WTC11 (cell line): ENCODE measurements around the gene FYCO1. TPM values are rescaled to one million over a fixed set of nuclear protein-coding genes. Genes with fewer than 3 reads are reported as not detected.

Experiments used
- ATAC-seq: fragments of 200-7000 bp; cut with Tn5 transposase; 2 replicates; pipeline ENCODE4 v1.10.0; 2021; ENCODE audit warnings: mild to moderate bottlenecking, moderate library complexity
- CTCF ChIA-PET: fragments of 300-600 bp; sonication (Branson Sonifier 250); formaldehyde crosslinking; loops from one replicate; lab custom pipeline; 2021; ENCODE audit warnings: antibody characterized with exemption; lab: Charles Lee
- POLR2A ChIA-PET: fragments of 350-600 bp; sonication (Branson Sonifier 250); formaldehyde crosslinking; loops from one replicate; lab custom pipeline; 2021; ENCODE audit warnings: antibody characterized with exemption; lab: Charles Lee
- DNase-seq: peaks from one replicate; pipeline ENCODE4 v3.0.0; 2021; ENCODE audit warnings: low spot score
- H3K27ac Mint-ChIP-seq: 2 replicates; pipeline ENCODE4 v1.8.0; 2021; ENCODE audit warnings: mixed read lengths
- H3K27me3 Mint-ChIP-seq: 2 replicates; pipeline ENCODE4 v1.8.0; 2021; ENCODE audit warnings: low read depth, mild to moderate bottlenecking, moderate library complexity, mixed read lengths
- H3K36me3 Mint-ChIP-seq: 2 replicates; pipeline ENCODE4 v1.8.0; 2021; ENCODE audit warnings: mixed read lengths
- H3K4me1 Mint-ChIP-seq: 2 replicates; pipeline ENCODE4 v1.8.0; 2022; ENCODE audit warnings: mixed read lengths
- H3K4me3 Mint-ChIP-seq: 2 replicates; pipeline ENCODE4 v1.8.0; 2021; ENCODE audit warnings: mild to moderate bottlenecking, moderate library complexity, mixed read lengths
- H3K9me3 Mint-ChIP-seq: 2 replicates; pipeline ENCODE4 v1.8.0; 2021; ENCODE audit warnings: mixed read lengths
- FOXP4 ChIP-seq: sonication (generic); formaldehyde crosslinking; IDR thresholded peaks from 2 replicates; pipeline ENCODE4 v1.8.0; 2022; ENCODE audit warnings: mild to moderate bottlenecking, missing genetic modification reagents
- IRF2 ChIP-seq: sonication (generic); formaldehyde crosslinking; IDR thresholded peaks from 2 replicates; pipeline ENCODE4 v1.8.0; 2022; ENCODE audit warnings: low read depth, missing genetic modification reagents, borderline replicate concordance
- NR2C2 ChIP-seq: sonication (generic); formaldehyde crosslinking; IDR thresholded peaks from 2 replicates; pipeline ENCODE4 v1.8.0; 2022; ENCODE audit warnings: mild to moderate bottlenecking, missing genetic modification reagents
- ZNF121 ChIP-seq: sonication (generic); formaldehyde crosslinking; IDR thresholded peaks from 2 replicates; pipeline ENCODE4 v1.8.0; 2023; ENCODE audit warnings: missing genetic modification reagents
- ZNF396 ChIP-seq: fragments of 250-450 bp; sonication (Bioruptor Pico); IDR thresholded peaks from 2 replicates; pipeline ENCODE4 v1.8.0; 2021; ENCODE audit warnings: mild to moderate bottlenecking, moderate library complexity, borderline replicate concordance
- ZNF425 ChIP-seq: fragments of 250-450 bp; sonication (Bioruptor Pico); conservative IDR thresholded peaks from 2 replicates; pipeline ENCODE4 v1.9.0; 2021; ENCODE audit warnings: mild to moderate bottlenecking
- total RNA-seq: library from RNA; stranded (reverse); gene quantifications from 3 replicates; pipeline ENCODE4 v1.2.3, GENCODE V29; 2021
- TF ChIP-seq, protein P1 (sequence below): fragments of 250-450 bp; sonication (Bioruptor Pico); IDR thresholded peaks from 2 replicates; pipeline ENCODE4 v1.8.0; 2021; ENCODE audit warnings: mild to moderate bottlenecking
- TF ChIP-seq, protein P2 (sequence below): sonication (generic); formaldehyde crosslinking; IDR thresholded peaks from 2 replicates; pipeline ENCODE4 v1.8.0; 2023; ENCODE audit warnings: missing genetic modification reagents, mild to moderate bottlenecking, borderline replicate concordance

The FYCO1 gene
- total RNA-seq, 1 experiment from 2014 or later = 13.9 TPM

- TF ChIP-seq ZNF425 (CRISPR knock-in tag) (no peak), NR2C2 (CRISPR knock-in tag) (no peak), FOXP4 (CRISPR knock-in tag) (no peak), ZNF396 (CRISPR knock-in tag) (no peak)
- TF ChIP-seq, protein P1, sequence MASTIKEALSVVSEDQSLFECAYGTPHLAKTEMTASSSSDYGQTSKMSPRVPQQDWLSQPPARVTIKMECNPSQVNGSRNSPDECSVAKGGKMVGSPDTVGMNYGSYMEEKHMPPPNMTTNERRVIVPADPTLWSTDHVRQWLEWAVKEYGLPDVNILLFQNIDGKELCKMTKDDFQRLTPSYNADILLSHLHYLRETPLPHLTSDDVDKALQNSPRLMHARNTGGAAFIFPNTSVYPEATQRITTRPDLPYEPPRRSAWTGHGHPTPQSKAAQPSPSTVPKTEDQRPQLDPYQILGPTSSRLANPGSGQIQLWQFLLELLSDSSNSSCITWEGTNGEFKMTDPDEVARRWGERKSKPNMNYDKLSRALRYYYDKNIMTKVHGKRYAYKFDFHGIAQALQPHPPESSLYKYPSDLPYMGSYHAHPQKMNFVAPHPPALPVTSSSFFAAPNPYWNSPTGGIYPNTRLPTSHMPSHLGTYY (CRISPR knock-in tag) = no peak
Observed at GRCh38 chr3:45990181-45990580, 5.4 kb downstream of the FYCO1 start (continued).

GRCh38 chr3:45988804-45989203 is 6.8 kb downstream of the FYCO1 start:
- Mint-ChIP-seq H3K27ac (no peak overlapping the region), H3K4me3 (no peak overlapping the region), H3K36me3 (peaks cover 16% of the 10 kb centered on the region), H3K9me3 (no peaks in the 10 kb centered on the region), H3K4me1 (peaks cover 42% of the 10 kb centered on the region), H3K27me3 (no peaks in the 10 kb centered on the region)
- POLR2A ChIA-PET = no interaction called here
- CTCF ChIA-PET = interaction anchor here (1.2 kb wide), 1 partner anchor 219 kb away, joined by 3 read pairs; no protein-coding TSS in a partner anchor
- ATAC-seq (no peak), DNase-seq (no peak)
- TF ChIP-seq, protein P2, sequence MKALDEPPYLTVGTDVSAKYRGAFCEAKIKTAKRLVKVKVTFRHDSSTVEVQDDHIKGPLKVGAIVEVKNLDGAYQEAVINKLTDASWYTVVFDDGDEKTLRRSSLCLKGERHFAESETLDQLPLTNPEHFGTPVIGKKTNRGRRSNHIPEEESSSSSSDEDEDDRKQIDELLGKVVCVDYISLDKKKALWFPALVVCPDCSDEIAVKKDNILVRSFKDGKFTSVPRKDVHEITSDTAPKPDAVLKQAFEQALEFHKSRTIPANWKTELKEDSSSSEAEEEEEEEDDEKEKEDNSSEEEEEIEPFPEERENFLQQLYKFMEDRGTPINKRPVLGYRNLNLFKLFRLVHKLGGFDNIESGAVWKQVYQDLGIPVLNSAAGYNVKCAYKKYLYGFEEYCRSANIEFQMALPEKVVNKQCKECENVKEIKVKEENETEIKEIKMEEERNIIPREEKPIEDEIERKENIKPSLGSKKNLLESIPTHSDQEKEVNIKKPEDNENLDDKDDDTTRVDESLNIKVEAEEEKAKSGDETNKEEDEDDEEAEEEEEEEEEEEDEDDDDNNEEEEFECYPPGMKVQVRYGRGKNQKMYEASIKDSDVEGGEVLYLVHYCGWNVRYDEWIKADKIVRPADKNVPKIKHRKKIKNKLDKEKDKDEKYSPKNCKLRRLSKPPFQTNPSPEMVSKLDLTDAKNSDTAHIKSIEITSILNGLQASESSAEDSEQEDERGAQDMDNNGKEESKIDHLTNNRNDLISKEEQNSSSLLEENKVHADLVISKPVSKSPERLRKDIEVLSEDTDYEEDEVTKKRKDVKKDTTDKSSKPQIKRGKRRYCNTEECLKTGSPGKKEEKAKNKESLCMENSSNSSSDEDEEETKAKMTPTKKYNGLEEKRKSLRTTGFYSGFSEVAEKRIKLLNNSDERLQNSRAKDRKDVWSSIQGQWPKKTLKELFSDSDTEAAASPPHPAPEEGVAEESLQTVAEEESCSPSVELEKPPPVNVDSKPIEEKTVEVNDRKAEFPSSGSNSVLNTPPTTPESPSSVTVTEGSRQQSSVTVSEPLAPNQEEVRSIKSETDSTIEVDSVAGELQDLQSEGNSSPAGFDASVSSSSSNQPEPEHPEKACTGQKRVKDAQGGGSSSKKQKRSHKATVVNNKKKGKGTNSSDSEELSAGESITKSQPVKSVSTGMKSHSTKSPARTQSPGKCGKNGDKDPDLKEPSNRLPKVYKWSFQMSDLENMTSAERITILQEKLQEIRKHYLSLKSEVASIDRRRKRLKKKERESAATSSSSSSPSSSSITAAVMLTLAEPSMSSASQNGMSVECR = no peak

DNA sequence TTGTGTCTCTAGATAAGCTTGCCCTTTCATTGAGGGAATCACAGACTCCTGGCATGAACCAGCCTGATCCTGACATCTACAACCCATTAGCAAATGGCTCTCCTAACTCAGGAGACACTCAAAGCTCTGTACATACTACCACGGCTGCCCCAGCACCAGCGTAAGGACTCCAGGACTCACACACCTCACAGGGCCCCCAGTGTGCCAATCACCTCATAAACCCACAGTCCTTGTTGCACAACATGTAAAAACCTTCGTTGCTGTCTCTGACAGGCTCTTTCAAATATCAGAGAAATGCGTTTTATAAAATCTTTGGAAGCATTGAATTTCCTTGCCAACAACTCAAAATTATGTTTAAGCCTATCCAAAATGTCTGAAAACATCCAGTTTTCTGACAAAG is 7.3 kb downstream of the FYCO1 start:
- Mint-ChIP-seq H3K27ac (peak overlapping the region; percentile 80; the same call in 1 of the 2 replicates), H3K4me3 (no peak overlapping the region), H3K27me3 (no peaks in the 10 kb centered on the region), H3K36me3 (peaks cover 21% of the 10 kb centered on the region), H3K4me1 (peaks cover 38% of the 10 kb centered on the region), H3K9me3 (no peaks in the 10 kb centered on the region)
- CTCF ChIA-PET = interaction anchor here (0.6 to 1.2 kb wide), 2 partner anchors 118 to 219 kb away, joined by 3 read pairs; no protein-coding TSS in a partner anchor
- no peak for TF ChIP-seq ZNF121 (CRISPR knock-in tag)
- no peak for TF ChIP-seq IRF2
- POLR2A ChIA-PET = no interaction called here
- ATAC-seq (no peak), DNase-seq (no peak)
